Posterior vena cava (tissue), 2 donors: ENCODE results near the gene SEMA4A. TPM values are rescaled to one million over a fixed set of nuclear protein-coding genes. Genes with fewer than 3 reads are reported as not detected.

Experiments used
- DNase-seq: peaks from one replicate; pipeline ENCODE4 v3.0.0-alpha.2; 2020; ENCODE audit warnings: low spot score
- intact Hi-C, 2 donors: fragments of 100-400 bp; cut with DNase I; formaldehyde crosslinking; loops; one replicate each; pipeline versions ENCODE4 v1.14.1 to v1.14.2; 2022 to 2023
- total RNA-seq, 2 donors: library from RNA; stranded (reverse); fragmentation: NEBNext Ultra II Directional; extraction: Animal tissue kit (Norgen Biotek cat#: 25700); gene quantifications; one replicate each; pipeline ENCODE4 v1.2.1, GENCODE V29; 2021
- donor health status: DM: yes; HTN: yes; CAD: no.
- donor health status: DM: yes; HTN: yes; CAD: no.

The SEMA4A gene
- total RNA-seq, 2 donors from 2014 or later: 5.8 to 8.0 TPM

- peak; percentile 96 for DNase-seq
- intact Hi-C loops: loop anchor here in 1 of 2 donors (5.0 kb wide), 1 partner anchor 33 kb away; no protein-coding TSS in a partner anchor
Measured at GRCh38 chr1:156129687-156130577, 23.5 kb upstream of the SEMA4A start.

GRCh38 chr1:156130578-156130942 is 22.8 kb upstream of the SEMA4A start:
- intact Hi-C loops: loop anchor here in 1 of 2 donors (5.0 kb wide), 1 partner anchor 33 kb away; no protein-coding TSS in a partner anchor
- DNase-seq: no peak

- intact Hi-C loops: loop anchor here (2.0 to 5.0 kb wide), 2 partner anchors 38 to 42 kb away; no protein-coding TSS in a partner anchor
- DNase-seq: no peak
Measured at GRCh38 chr1:156134716-156135435, 18.5 kb upstream of the SEMA4A start.

GRCh38 chr1:156135930-156136871 is 17.2 kb upstream of the SEMA4A start:
- no peak for DNase-seq
- intact Hi-C loops: loop anchor here in 1 of 2 donors (2.0 kb wide), 1 partner anchor 43 kb away; no protein-coding TSS in a partner anchor

- no peak for DNase-seq
- intact Hi-C loops: loop anchor here in 1 of 2 donors (1.0 kb wide), 1 partner anchor 21 kb away; no protein-coding TSS in a partner anchor
Measured at GRCh38 chr1:156136970-156137483, 16.4 kb upstream of the SEMA4A start.

- intact Hi-C loops: no loop called here
- no peak for DNase-seq
Measured at GRCh38 chr1:156138458-156138867, 14.9 kb upstream of the SEMA4A start.

- intact Hi-C loops: loop anchor here in 1 of 2 donors (5.0 kb wide), 1 partner anchor 49 kb away; no protein-coding TSS in a partner anchor
Measured at GRCh38 chr1:156140879-156141707, 12.3 kb upstream of the SEMA4A start.

GRCh38 chr1:156143765-156144489 is 9.5 kb upstream of the SEMA4A start:
- no peak for DNase-seq
- intact Hi-C loops: loop anchor here in 1 of 2 donors (5.0 kb wide), 1 partner anchor 52 kb away; no protein-coding TSS in a partner anchor

More at GRCh38 chr1:156140879-156141707, 12.3 kb upstream of the SEMA4A start:
- DNase-seq: no peak

- intact Hi-C loops: loop anchor here (5.0 kb wide), 2 partner anchors 52 to 78 kb away; no protein-coding TSS in a partner anchor
Measured at GRCh38 chr1:156144742-156145141, 8.6 kb upstream of the SEMA4A start.

GRCh38 chr1:156145650-156146019 is 7.8 kb upstream of the SEMA4A start:
- intact Hi-C loops: loop anchor here in 1 of 2 donors (5.0 kb wide), 1 partner anchor 77 kb away; no protein-coding TSS in a partner anchor
- no peak for DNase-seq

More at GRCh38 chr1:156144742-156145141, 8.6 kb upstream of the SEMA4A start:
- DNase-seq: no peak

- intact Hi-C loops: loop anchor here in 1 of 2 donors (5.0 kb wide), 1 partner anchor 76 kb away; no protein-coding TSS in a partner anchor
- peak; percentile 92 for DNase-seq
Measured at GRCh38 chr1:156146020-156146768, 7.2 kb upstream of the SEMA4A start.

GRCh38 chr1:156146769-156147405 is 6.5 kb upstream of the SEMA4A start:
- no peak for DNase-seq
- intact Hi-C loops: loop anchor here in 1 of 2 donors (5.0 kb wide), 1 partner anchor 75 kb away; no protein-coding TSS in a partner anchor

GRCh38 chr1:156148216-156148615 is 5.2 kb upstream of the SEMA4A start:
- intact Hi-C loops: loop anchor here in 1 of 2 donors (5.0 kb wide), 1 partner anchor 74 kb away; no protein-coding TSS in a partner anchor
- DNase-seq: no peak

GRCh38 chr1:156149374-156150332 is 3.7 kb upstream of the SEMA4A start:
- intact Hi-C loops: loop anchor here (5.0 kb wide), 1 partner anchor 73 kb away; no protein-coding TSS in a partner anchor
- no peak for DNase-seq
